Loucy (cell line): ENCODE data around the gene GEMIN7.

Experiments used
- EZH2phosphoT487 ChIP-seq: fragments of 200-600 bp; IDR thresholded peaks from 2 replicates; pipeline ENCODE4 v1.6.1; 2018; ENCODE audit warnings: antibody characterized with exemption, mild to moderate bottlenecking, moderate library complexity, borderline replicate concordance
- TF ChIP-seq, protein P1 (sequence below): fragments of 200-600 bp; sonication (generic); conservative IDR thresholded peaks from 2 replicates; pipeline ENCODE4 v1.5.1; 2014; ENCODE audit warnings: mild to moderate bottlenecking, antibody characterized with exemption, low read length

DNA sequence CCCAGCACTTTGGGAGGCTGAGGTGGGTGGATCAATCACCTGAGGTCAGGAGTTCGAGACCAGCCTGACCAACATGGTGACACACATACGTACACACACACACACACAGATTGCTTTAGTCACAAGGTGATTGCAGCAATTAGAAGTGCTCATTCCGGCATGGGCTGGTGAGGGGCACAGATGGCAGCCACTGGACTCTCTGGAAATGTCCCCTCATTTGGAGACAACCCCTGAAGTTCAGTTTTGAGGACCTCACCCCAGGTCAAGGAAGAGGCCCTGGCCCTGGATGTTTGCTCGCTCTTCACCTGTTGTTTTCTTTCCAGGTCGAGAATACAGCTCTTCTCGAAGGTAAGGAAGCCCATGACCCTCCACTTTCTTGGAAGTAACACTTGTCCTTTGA, 8.8 kb upstream of the GEMIN7 start:
- TF ChIP-seq, protein P1, sequence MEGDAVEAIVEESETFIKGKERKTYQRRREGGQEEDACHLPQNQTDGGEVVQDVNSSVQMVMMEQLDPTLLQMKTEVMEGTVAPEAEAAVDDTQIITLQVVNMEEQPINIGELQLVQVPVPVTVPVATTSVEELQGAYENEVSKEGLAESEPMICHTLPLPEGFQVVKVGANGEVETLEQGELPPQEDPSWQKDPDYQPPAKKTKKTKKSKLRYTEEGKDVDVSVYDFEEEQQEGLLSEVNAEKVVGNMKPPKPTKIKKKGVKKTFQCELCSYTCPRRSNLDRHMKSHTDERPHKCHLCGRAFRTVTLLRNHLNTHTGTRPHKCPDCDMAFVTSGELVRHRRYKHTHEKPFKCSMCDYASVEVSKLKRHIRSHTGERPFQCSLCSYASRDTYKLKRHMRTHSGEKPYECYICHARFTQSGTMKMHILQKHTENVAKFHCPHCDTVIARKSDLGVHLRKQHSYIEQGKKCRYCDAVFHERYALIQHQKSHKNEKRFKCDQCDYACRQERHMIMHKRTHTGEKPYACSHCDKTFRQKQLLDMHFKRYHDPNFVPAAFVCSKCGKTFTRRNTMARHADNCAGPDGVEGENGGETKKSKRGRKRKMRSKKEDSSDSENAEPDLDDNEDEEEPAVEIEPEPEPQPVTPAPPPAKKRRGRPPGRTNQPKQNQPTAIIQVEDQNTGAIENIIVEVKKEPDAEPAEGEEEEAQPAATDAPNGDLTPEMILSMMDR = no peak
- TF ChIP-seq EZH2phosphoT487 = no peak
